Smooth muscle cell (in vitro differentiated cells): ENCODE measurements around the gene ITGA3. TPM values are rescaled to one million over a fixed set of nuclear protein-coding genes. Genes with fewer than 3 reads are reported as not detected.
A peak's percentile ranks its signal among the peaks of the same experiment; 100 is the strongest.

Source experiments
- DNase-seq: peaks from one replicate; lab custom pipeline; 2025; ENCODE audit not compliant: unreplicated experiment; lab: John Stamatoyannopoulos, UW
- H2AFZ ChIP-seq: fragments of 200-600 bp; sonication (generic); 2 replicates; pipeline ENCODE4 v1.6.0; 2016; ENCODE audit warnings: antibody characterized with exemption, low read depth, mild to moderate bottlenecking
- H3F3A ChIP-seq: fragments of 200-600 bp; sonication (generic); 2 replicates; pipeline ENCODE4 v1.6.0; 2017; ENCODE audit warnings: antibody characterized with exemption, low read depth
- H3K27ac ChIP-seq: fragments of 200-600 bp; sonication (generic); 2 replicates; pipeline ENCODE4 v1.5.1; 2016; ENCODE audit warnings: low read depth, mild to moderate bottlenecking
- H3K27me3 ChIP-seq: fragments of 200-600 bp; sonication (generic); 2 replicates; pipeline ENCODE4 v1.6.1; 2016; ENCODE audit warnings: low read depth, mild to moderate bottlenecking
- H3K36me3 ChIP-seq: fragments of 200-600 bp; sonication (generic); 2 replicates; pipeline ENCODE4 v1.5.1; 2016; ENCODE audit warnings: low read depth
- H3K4me1 ChIP-seq: fragments of 200-600 bp; sonication (generic); 2 replicates; pipeline ENCODE4 v1.5.1; 2016; ENCODE audit warnings: low read depth
- H3K4me2 ChIP-seq: fragments of 200-600 bp; sonication (generic); 2 replicates; pipeline ENCODE4 v1.6.0; 2016; ENCODE audit warnings: mild to moderate bottlenecking
- H3K4me3 ChIP-seq: fragments of 200-600 bp; sonication (generic); 2 replicates; pipeline ENCODE4 v1.5.1; 2016; ENCODE audit warnings: mild to moderate bottlenecking
- H3K79me2 ChIP-seq: fragments of 200-600 bp; sonication (generic); 2 replicates; pipeline ENCODE4 v1.6.0; 2016; ENCODE audit warnings: low read depth, mild to moderate bottlenecking
- H3K9ac ChIP-seq: fragments of 200-600 bp; sonication (generic); 2 replicates; pipeline ENCODE4 v1.6.0; 2016; ENCODE audit warnings: low read depth
- H3K9me3 ChIP-seq: fragments of 200-600 bp; sonication (generic); replicated peaks from 2 replicates; pipeline ENCODE4 v1.5.1; 2016; ENCODE audit warnings: low read depth
- H4K20me1 ChIP-seq: fragments of 200-600 bp; sonication (generic); 2 replicates; pipeline ENCODE4 v1.6.0; 2016; ENCODE audit warnings: low read depth
- WGBS: methylation state at CpG from one replicate; pipeline ENCODE4 v1.1.7; 2016; ENCODE audit warnings: low lambda C conversion rate; 5-methylcytosine and 5-hydroxymethylcytosine counted together
- polyA plus RNA-seq: library from polyadenylated mRNA; unstranded; fragments of >200 nt; fragmentation: Nextera tagmentation; extraction: Ambion mirVana; gene quantifications from 2 replicates; pipeline ENCODE4 v1.2.1, GENCODE V29; 2016
- total RNA-seq: library from RNA; depleted of rRNA; stranded (reverse); fragments of >200 nt; gene quantifications from 2 replicates; pipeline ENCODE4 v1.2.3, GENCODE V29; 2014
- TF ChIP-seq, protein P1 (sequence below): fragments of 200-600 bp; sonication (generic); IDR thresholded peaks from 2 replicates; pipeline ENCODE4 v1.5.1; 2017; ENCODE audit warnings: borderline replicate concordance, mild to moderate bottlenecking, antibody characterized with exemption; ENCODE audit not compliant: insufficient read depth, poor library complexity, severe bottlenecking

ITGA3 gene
- total and polyA plus RNA-seq, 2 experiments from 2014 or later, result 30.0 to 44.7 TPM

GRCh38 chr17:50058296-50058953 lies 2.5 kb downstream of the ITGA3 start:
- 90% methylated on average over 10 of the region's 10 CpGs for WGBS
- peak overlapping the region; percentile 86 for H3K27ac ChIP-seq
- H3F3A ChIP-seq, result peaks cover 24% of the 10 kb centered on the region
- peaks cover 20% of the 10 kb centered on the region for H4K20me1 ChIP-seq
- no peaks in the 10 kb centered on the region for H3K36me3 ChIP-seq
- H2AFZ ChIP-seq, result no peak overlapping the region
- H3K4me1 ChIP-seq, result peaks cover 21% of the 10 kb centered on the region
- H3K4me2 ChIP-seq, result peak overlapping the region; percentile 94
- no peak overlapping the region for H3K4me3 ChIP-seq
- H3K9me3 ChIP-seq, result no peaks in the 10 kb centered on the region
- TF ChIP-seq, protein P1, sequence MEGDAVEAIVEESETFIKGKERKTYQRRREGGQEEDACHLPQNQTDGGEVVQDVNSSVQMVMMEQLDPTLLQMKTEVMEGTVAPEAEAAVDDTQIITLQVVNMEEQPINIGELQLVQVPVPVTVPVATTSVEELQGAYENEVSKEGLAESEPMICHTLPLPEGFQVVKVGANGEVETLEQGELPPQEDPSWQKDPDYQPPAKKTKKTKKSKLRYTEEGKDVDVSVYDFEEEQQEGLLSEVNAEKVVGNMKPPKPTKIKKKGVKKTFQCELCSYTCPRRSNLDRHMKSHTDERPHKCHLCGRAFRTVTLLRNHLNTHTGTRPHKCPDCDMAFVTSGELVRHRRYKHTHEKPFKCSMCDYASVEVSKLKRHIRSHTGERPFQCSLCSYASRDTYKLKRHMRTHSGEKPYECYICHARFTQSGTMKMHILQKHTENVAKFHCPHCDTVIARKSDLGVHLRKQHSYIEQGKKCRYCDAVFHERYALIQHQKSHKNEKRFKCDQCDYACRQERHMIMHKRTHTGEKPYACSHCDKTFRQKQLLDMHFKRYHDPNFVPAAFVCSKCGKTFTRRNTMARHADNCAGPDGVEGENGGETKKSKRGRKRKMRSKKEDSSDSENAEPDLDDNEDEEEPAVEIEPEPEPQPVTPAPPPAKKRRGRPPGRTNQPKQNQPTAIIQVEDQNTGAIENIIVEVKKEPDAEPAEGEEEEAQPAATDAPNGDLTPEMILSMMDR, result no peak
- DNase-seq, result no peak
- no peak overlapping the region for H3K9ac ChIP-seq
- H3K27me3 ChIP-seq, result no peaks in the 10 kb centered on the region
- peaks cover 33% of the 10 kb centered on the region for H3K79me2 ChIP-seq

GRCh38 chr17:50059256-50059655 lies 3.3 kb downstream of the ITGA3 start:
- no peaks in the 10 kb centered on the region for H3K27me3 ChIP-seq
- peak overlapping the region; percentile 41 for H3K9ac ChIP-seq
- H3K4me3 ChIP-seq, result no peak overlapping the region
- H4K20me1 ChIP-seq, result peaks cover 20% of the 10 kb centered on the region
- peaks cover 21% of the 10 kb centered on the region for H3F3A ChIP-seq
- no peak for DNase-seq
- peak overlapping the region; percentile 94 for H3K4me2 ChIP-seq
- peaks cover 33% of the 10 kb centered on the region for H3K79me2 ChIP-seq
- H3K27ac ChIP-seq, result peak overlapping the region; percentile 86
- no peak overlapping the region for H2AFZ ChIP-seq
- peaks cover 20% of the 10 kb centered on the region for H3K4me1 ChIP-seq
- H3K36me3 ChIP-seq, result no peaks in the 10 kb centered on the region
- 58% methylated on average over 4 of the region's 4 CpGs for WGBS
- H3K9me3 ChIP-seq, result no peaks in the 10 kb centered on the region
- TF ChIP-seq, protein P1, result no peak

DNA sequence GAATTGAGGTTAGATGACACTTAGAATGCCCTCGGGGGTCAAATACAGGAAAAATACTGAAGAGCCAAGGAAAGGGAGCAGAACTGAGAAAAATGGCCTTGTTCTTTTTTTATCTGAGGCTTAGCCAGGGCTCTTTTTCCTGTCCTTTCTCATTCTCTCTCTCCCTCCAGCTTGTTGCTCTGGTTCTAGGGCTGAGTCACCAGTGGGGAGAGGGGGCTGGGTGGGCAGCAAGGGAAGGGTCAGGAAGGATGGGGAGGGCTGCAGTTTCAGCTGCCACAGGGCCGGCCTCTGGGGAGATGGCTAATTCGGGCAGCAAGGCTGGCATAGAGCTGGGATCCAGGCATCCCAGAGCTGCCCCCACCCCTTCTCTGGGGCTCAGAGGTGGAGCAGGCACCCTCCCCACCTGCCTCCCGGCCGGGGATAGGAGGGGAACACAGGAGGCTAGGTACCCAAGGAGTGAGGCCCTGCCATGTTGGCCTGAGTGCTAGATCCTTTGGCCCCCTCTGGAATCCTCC lies 3.9 kb downstream of the ITGA3 start:
- no peak overlapping the region for H2AFZ ChIP-seq
- H3K9ac ChIP-seq, result peak overlapping the region; percentile 41
- no peaks in the 10 kb centered on the region for H3K36me3 ChIP-seq
- no peaks in the 10 kb centered on the region for H3K9me3 ChIP-seq
- WGBS, result 37% methylated on average over 5 of the region's 5 CpGs
- no peak for DNase-seq
- H3K79me2 ChIP-seq, result peaks cover 33% of the 10 kb centered on the region
- H3F3A ChIP-seq, result peaks cover 21% of the 10 kb centered on the region
- peak overlapping the region; percentile 86 for H3K27ac ChIP-seq
- H3K4me1 ChIP-seq, result peaks cover 17% of the 10 kb centered on the region
- H3K4me3 ChIP-seq, result no peak overlapping the region
- H4K20me1 ChIP-seq, result peaks cover 20% of the 10 kb centered on the region
- peak overlapping the region; percentile 94 for H3K4me2 ChIP-seq
- TF ChIP-seq, protein P1, result no peak
- H3K27me3 ChIP-seq, result no peaks in the 10 kb centered on the region
